Stomach (tissue), 19 donors: ENCODE results near the gene GOLGA7B. TPM values are rescaled to one million over a fixed set of nuclear protein-coding genes. Genes with fewer than 3 reads are reported as not detected.

Experiments
- DNase-seq, 2 donors: peaks; one replicate each; pipeline versions ENCODE4 v3.0.0 to v3.0.0-alpha.2; 2013 to 2019
- H3K27ac ChIP-seq, 5 donors: fragments of 200-600 bp in 4 of 5; sonication (generic) in 4 of 5; one replicate each; pipeline ENCODE4 v1.5.1; 2013 to 2019; ENCODE audit warnings: mild to moderate bottlenecking in 1 of 5, moderate library complexity in 1 of 5
- H3K27me3 ChIP-seq, 3 donors: fragments of 200-600 bp; sonication (generic); one replicate each; pipeline ENCODE4 v1.5.1; 2017 to 2019; ENCODE audit warnings: mixed run types in 1 of 3
- H3K36me3 ChIP-seq, 4 donors: fragments of 200-600 bp; sonication (generic); 1 replicate in 3 of 4; 2 replicates in 1 of 4; pipeline ENCODE4 v1.5.1; 2016 to 2019
- H3K4me1 ChIP-seq, 4 donors: fragments of 200-600 bp; sonication (generic); one replicate each; pipeline ENCODE4 v1.5.1; 2016 to 2019
- H3K4me3 ChIP-seq, 4 donors: fragments of 200-600 bp; sonication (generic) in 3 of 4; one replicate each; pipeline ENCODE4 v1.5.1; 2016 to 2019; ENCODE audit warnings: mild to moderate bottlenecking in 1 of 4
- H3K9me3 ChIP-seq, 4 donors: fragments of 200-600 bp; sonication (generic); one replicate each; pipeline ENCODE4 v1.5.1; 2016 to 2019
- EP300 ChIP-seq: sonication (generic); formaldehyde crosslinking; IDR thresholded peaks from one replicate; pipeline ENCODE4 v1.6.1; 2017; ENCODE audit warnings: antibody characterized with exemption
- POLR2A ChIP-seq, 4 donors: fragments of 450-650 bp; IDR thresholded peaks; one replicate each; pipeline ENCODE4 v1.6.1; 2016; ENCODE audit warnings: antibody characterized with exemption in 4 of 4, control low read depth in 2 of 4, mild to moderate bottlenecking in 1 of 4, moderate library complexity in 1 of 4
- POLR2AphosphoS5 ChIP-seq, 3 donors: sonication (generic); formaldehyde crosslinking; IDR thresholded peaks; one replicate each; pipeline ENCODE4 v1.6.1; 2016; ENCODE audit warnings: antibody characterized with exemption in 3 of 3
- WGBS, 5 donors: extraction: QIAGEN DNeasy Blood & Tissue Kit in 3 of 5; methylation state at CpG; one replicate each; pipeline versions ENCODE4 v1.1.5 to v1.1.7; 2013 to 2018; 5-methylcytosine and 5-hydroxymethylcytosine counted together
- intact Hi-C: fragments of 100-400 bp; cut with DNase I; formaldehyde crosslinking; loops from one replicate; pipeline ENCODE4 v1.15.1; 2023; ENCODE audit warnings: low total_unique reads
- long read RNA-seq, 10 donors: transcript quantifications; one replicate each; lab custom pipeline, GENCODE V29; 2026
- polyA plus RNA-seq, 3 donors: library from polyadenylated mRNA; stranded (reverse); fragments of 200-250 nt; gene quantifications; one replicate each; pipeline ENCODE4 v1.2.3, GENCODE V29; 2013
- total RNA-seq, 5 donors: library from RNA; depleted of rRNA; stranded (reverse); fragments of >200 nt; gene quantifications; one replicate each; pipeline versions ENCODE4 v1.1.0 to v1.2.3, GENCODE V29; 2014 to 2016
- TF ChIP-seq, protein P1 (sequence below), 7 experiments: fragments of 450-650 bp in 4 of 7; fragments of 200-600 bp in 3 of 7; sonication (generic) in 3 of 7; IDR thresholded peaks; one replicate each; pipeline ENCODE4 v1.5.1; 2016 to 2019; ENCODE audit warnings: antibody characterized with exemption in 7 of 7, control low read depth in 2 of 7, mild to moderate bottlenecking in 1 of 7
- donor health status: healthy with polysubstance abuse.
- donor health status: Bipolar disorder and iron deficiency.
- donor health status: healthy.

Gene GOLGA7B
- total RNA-seq (1 to 10 TPM in 2 of 5 donors, under 1 TPM in 3; 0.45 to 1.8 (median 0.72) TPM), polyA plus RNA-seq (1 to 10 TPM in 1 of 3 donors, under 1 TPM in 2; 0.31 to 2.8 (median 0.93) TPM)
- long read RNA-seq, donor 1, full-length matches to known transcripts, result 2 of 2 reads
- long read RNA-seq, donor 1, partial matches to known transcripts, result 0 of 2 reads
- long read RNA-seq, donor 1, other reads (novel, unspliced or antisense), result 0 of 2 reads
- long read RNA-seq, donor 2, full-length matches to known transcripts, result 1 of 1 reads
- long read RNA-seq, donor 2, partial matches to known transcripts, result 0 of 1 reads
- long read RNA-seq, donor 2, other reads (novel, unspliced or antisense), result 0 of 1 reads
- long read RNA-seq, donor 3, full-length matches to known transcripts, result 1 of 1 reads
- long read RNA-seq, donor 3, partial matches to known transcripts, result 0 of 1 reads
- long read RNA-seq, donor 3, other reads (novel, unspliced or antisense), result 0 of 1 reads
- long read RNA-seq, donor 4, result 0 reads
- long read RNA-seq, donor 5, result 0 reads
- long read RNA-seq, donor 6, full-length matches to known transcripts, result 1 of 1 reads
- long read RNA-seq, donor 6, partial matches to known transcripts, result 0 of 1 reads
- long read RNA-seq, donor 6, other reads (novel, unspliced or antisense), result 0 of 1 reads
- long read RNA-seq, donor 7, full-length matches to known transcripts, result 4 of 4 reads
- long read RNA-seq, donor 7, partial matches to known transcripts, result 0 of 4 reads
- long read RNA-seq, donor 7, other reads (novel, unspliced or antisense), result 0 of 4 reads
- long read RNA-seq, donor 8, full-length matches to known transcripts, result 2 of 2 reads
- long read RNA-seq, donor 8, partial matches to known transcripts, result 0 of 2 reads
- long read RNA-seq, donor 8, other reads (novel, unspliced or antisense), result 0 of 2 reads
- long read RNA-seq, donor 9, result 0 reads
- long read RNA-seq, donor 10, result 0 reads

DNA sequence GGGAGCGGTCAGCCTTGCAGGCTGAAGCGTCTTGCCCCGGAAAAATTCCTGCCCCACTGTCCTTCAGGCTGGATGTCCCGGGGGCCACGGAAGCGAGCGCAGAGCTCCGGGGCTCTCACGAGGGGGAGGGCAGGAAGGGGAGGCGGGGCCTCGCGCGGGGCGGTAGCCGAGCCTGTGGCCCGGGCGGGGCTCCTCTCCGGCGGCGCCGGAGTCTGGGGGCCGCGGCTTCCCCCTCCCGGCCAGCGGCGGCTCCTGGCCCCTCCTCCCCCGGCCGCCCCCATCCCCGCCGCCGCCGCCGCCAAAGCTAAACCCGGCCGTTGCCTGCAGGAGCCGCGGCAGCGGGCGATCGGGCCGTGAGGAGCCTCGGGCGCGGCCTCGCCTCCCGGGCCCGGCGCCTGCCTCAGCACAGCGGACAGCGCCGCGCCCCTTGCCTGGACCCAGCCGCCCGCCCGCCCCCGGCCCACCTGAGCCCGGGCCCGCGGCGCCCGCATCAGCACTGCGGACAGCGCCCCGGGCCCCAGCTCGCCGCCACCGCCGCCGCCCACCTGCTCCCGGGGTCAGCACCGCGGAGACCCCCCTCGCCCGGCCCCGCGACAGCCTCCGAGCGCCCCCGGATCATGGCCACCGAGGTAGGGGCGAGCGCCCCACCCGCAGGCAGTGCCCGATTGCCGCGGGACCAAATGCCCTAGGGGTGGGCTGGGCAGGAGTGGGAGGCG, at the start of gene GOLGA7B:
TSS of gene GOLGA7B (plus strand) at position 157 of the 716 bp plus-strand sequence. CDS start at position 618, 461 bp downstream.
- intact Hi-C loops, result no loop called here
- peaks cover 0 to 79% (median 39%) of the 10 kb centered on the region in 3 donors for H3K27me3 ChIP-seq
- peaks cover 6 to 26% (median 15%) of the 10 kb centered on the region in 4 donors for H3K4me1 ChIP-seq
- TF ChIP-seq EP300 (no peak), POLR2AphosphoS5 (IDR thresholded peaks at IDR 0.05) (no peak), POLR2A (IDR thresholded peaks at IDR 0.05) (no peak)
- TF ChIP-seq, protein P1, sequence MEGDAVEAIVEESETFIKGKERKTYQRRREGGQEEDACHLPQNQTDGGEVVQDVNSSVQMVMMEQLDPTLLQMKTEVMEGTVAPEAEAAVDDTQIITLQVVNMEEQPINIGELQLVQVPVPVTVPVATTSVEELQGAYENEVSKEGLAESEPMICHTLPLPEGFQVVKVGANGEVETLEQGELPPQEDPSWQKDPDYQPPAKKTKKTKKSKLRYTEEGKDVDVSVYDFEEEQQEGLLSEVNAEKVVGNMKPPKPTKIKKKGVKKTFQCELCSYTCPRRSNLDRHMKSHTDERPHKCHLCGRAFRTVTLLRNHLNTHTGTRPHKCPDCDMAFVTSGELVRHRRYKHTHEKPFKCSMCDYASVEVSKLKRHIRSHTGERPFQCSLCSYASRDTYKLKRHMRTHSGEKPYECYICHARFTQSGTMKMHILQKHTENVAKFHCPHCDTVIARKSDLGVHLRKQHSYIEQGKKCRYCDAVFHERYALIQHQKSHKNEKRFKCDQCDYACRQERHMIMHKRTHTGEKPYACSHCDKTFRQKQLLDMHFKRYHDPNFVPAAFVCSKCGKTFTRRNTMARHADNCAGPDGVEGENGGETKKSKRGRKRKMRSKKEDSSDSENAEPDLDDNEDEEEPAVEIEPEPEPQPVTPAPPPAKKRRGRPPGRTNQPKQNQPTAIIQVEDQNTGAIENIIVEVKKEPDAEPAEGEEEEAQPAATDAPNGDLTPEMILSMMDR (IDR thresholded peaks at IDR 0.05), result no peak
- no peaks in the 10 kb centered on the region for H3K9me3 ChIP-seq
- peak; percentile 49 to 88 for DNase-seq
- 0 to 1% (median 1%) methylated on average over 3 to 87 of the region's 87 CpGs for WGBS, 5 donors
- peak within 1 kb of the TSS in 3 of 5 donors; percentile 46 to 51 (median 47) for H3K27ac ChIP-seq
- H3K4me3 ChIP-seq, result peak within 1 kb of the TSS; percentile 53 to 84 (median 62)
- H3K36me3 ChIP-seq, result no peaks in the 10 kb centered on the region

DNA sequence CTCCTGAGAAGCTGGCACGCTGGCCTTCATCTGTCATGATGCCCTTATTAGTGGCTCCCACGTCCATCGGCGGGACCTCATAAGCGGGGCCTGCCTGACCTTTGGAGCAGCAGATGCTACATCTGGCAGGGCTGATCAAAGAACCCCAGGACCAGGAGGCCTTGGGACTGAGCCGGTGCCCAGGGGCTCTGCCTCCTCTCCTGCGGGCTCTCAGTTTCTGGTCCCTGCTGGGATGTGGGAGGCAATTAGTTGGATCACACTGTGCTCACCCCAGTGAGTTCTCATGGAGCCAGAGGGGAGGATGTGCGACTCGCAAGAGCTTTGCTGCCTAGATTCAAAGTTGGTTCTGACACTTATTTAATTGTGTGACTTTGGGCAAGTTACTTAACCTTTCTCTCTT, 49.2 kb upstream of the GOLGA7B start:
- TF ChIP-seq POLR2A (IDR thresholded peaks at IDR 0.05) (no peak), EP300 (no peak), POLR2AphosphoS5 (IDR thresholded peaks at IDR 0.05) (no peak)
- TF ChIP-seq, protein P1 (IDR thresholded peaks at IDR 0.05), result no peak
- 82 to 90% (median 87%) methylated on average over 9 of the region's 9 CpGs for WGBS, 5 donors
- Histone ChIP-seq H3K27me3 (peaks cover 0 to 40% (median 0%) of the 10 kb centered on the region in 3 donors), H3K4me1 (no peaks in the 10 kb centered on the region), H3K4me3 (no peak overlapping the region), H3K36me3 (no peaks in the 10 kb centered on the region), H3K27ac (no peak overlapping the region), H3K9me3 (peaks cover 0 to 17% (median 9%) of the 10 kb centered on the region in 4 donors)
- no peak for DNase-seq
- intact Hi-C loops, result no loop called here

DNA sequence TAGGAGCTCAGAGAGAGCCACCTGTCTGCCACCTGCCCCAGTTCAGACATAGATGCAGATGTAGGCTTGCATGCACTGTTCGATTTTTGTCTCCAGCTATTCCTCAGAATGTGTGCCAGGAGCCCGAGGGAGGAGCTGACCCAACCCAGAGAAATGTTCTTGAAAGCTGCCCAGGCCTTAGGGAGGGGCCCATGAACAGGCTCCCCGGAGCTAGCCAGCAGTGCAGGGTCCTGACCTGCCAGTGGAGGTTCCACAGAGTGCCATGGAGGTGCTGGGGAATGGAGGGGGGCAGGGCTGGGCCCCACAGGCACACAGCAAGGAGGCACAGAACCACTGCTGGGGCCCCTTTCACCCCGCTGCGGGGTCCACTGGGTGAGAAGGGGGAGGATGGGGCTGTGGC, 48.2 kb upstream of the GOLGA7B start:
- WGBS, 5 donors, result 53 to 81% (median 56%) methylated on average over 3 to 5 of the region's 5 CpGs
- H3K4me3 ChIP-seq, result no peak overlapping the region

More for the DNA sequence above, 48.2 kb upstream of the GOLGA7B start:
- DNase-seq, result no peak
- H3K4me1 ChIP-seq, result no peaks in the 10 kb centered on the region
- no peaks in the 10 kb centered on the region for H3K36me3 ChIP-seq
- H3K27ac ChIP-seq, result no peak overlapping the region
- H3K9me3 ChIP-seq, result peaks cover 0 to 17% (median 9%) of the 10 kb centered on the region in 4 donors
- peaks cover 0 to 40% (median 0%) of the 10 kb centered on the region in 3 donors for H3K27me3 ChIP-seq
- intact Hi-C loops, result no loop called here
- no peak for TF ChIP-seq EP300
- TF ChIP-seq, protein P1 (IDR thresholded peaks at IDR 0.05), result no peak
- TF ChIP-seq POLR2AphosphoS5 (IDR thresholded peaks at IDR 0.05), result no peak
- TF ChIP-seq POLR2A (IDR thresholded peaks at IDR 0.05), result no peak
